ENCODE results near the gene INO80. TPM values are rescaled to one million over a fixed set of nuclear protein-coding genes. Genes with fewer than 3 reads are reported as not detected.

The INO80 gene
- total and polyA plus RNA-seq, 7 donors = 7.2 to 36.6 (median 17.1) TPM

- Histone ChIP-seq H3K9me3 (no peaks in the 10 kb centered on the region), H3K4me1 (peaks cover 0 to 24% (median 16%) of the 10 kb centered on the region in 4 donors), H3K4me3 (no peak overlapping the region), H3K27ac (peak overlapping the region in 1 of 4 donors; percentile 85), H3K36me3 (no peaks in the 10 kb centered on the region), H3K27me3 (no peaks in the 10 kb centered on the region)
- WGBS, 2 donors = 66 to 80% methylated on average over 12 of the region's 12 CpGs
- DNase-seq = no peak
- intact Hi-C loops (cut with DNase I) = loop anchor here (5.0 to 10.0 kb wide), 2 partner anchors 36 to 172 kb away; partner anchors contain the start of gene INO80
- no peak for TF ChIP-seq EP300 (IDR thresholded peaks at IDR 0.05)
- TF ChIP-seq POLR2A (IDR thresholded peaks at IDR 0.05) = no peak
- no peak for TF ChIP-seq CTCF (IDR thresholded peaks at IDR 0.05)
- no peak for TF ChIP-seq POLR2AphosphoS5 (IDR thresholded peaks at IDR 0.05)
Observed at GRCh38 chr15:40942878-40943277, 173.2 kb downstream of the INO80 start.

GRCh38 chr15:40942337-40942854, 173.7 kb downstream of the INO80 start:
- WGBS, 2 donors = 31 to 33% methylated on average over 15 of the region's 15 CpGs
- H3K27me3 ChIP-seq = no peaks in the 10 kb centered on the region
- peaks cover 0 to 24% (median 16%) of the 10 kb centered on the region in 4 donors for H3K4me1 ChIP-seq
- DNase-seq = no peak
- peak overlapping the region; percentile 74 to 87 (median 86) for H3K27ac ChIP-seq
- no peaks in the 10 kb centered on the region for H3K9me3 ChIP-seq
- H3K36me3 ChIP-seq = no peaks in the 10 kb centered on the region
- intact Hi-C loops (cut with DNase I) = loop anchor here (5.0 to 10.0 kb wide), 2 partner anchors 35 to 172 kb away; partner anchors contain the start of gene INO80
- H3K4me3 ChIP-seq = peak overlapping the region; percentile 40 to 65 (median 60)
- TF ChIP-seq EP300 (IDR thresholded peaks at IDR 0.05) (no peak), POLR2A (IDR thresholded peaks at IDR 0.05) (no peak), CTCF (IDR thresholded peaks at IDR 0.05) (no peak), POLR2AphosphoS5 (IDR thresholded peaks at IDR 0.05) (no peak)

- intact Hi-C loops (cut with DNase I) = loop anchor here (2.0 to 10.0 kb wide), 3 partner anchors 34 to 173 kb away; partner anchors contain the start of gene INO80
- DNase-seq = peak; percentile 86
- WGBS, 2 donors = 0 to 1% methylated on average over 92 of the region's 92 CpGs
Observed at GRCh38 chr15:40941528-40942336, 174.3 kb downstream of the INO80 start.

GRCh38 chr15:40941068-40941527, 175.0 kb downstream of the INO80 start:
- TF ChIP-seq CTCF (IDR thresholded peaks at IDR 0.05) (no peak), POLR2AphosphoS5 (IDR thresholded peaks at IDR 0.05) (no peak), EP300 (IDR thresholded peaks at IDR 0.05) (no peak), POLR2A (IDR thresholded peaks at IDR 0.05) (no peak)
- H3K4me3 ChIP-seq = peak overlapping the region; percentile 40 to 65 (median 60)
- H3K4me1 ChIP-seq = peaks cover 0 to 24% (median 16%) of the 10 kb centered on the region in 4 donors
- WGBS, 2 donors = 6 to 35% methylated on average over 7 of the region's 7 CpGs
- no peaks in the 10 kb centered on the region for H3K27me3 ChIP-seq
- DNase-seq = no peak
- no peaks in the 10 kb centered on the region for H3K36me3 ChIP-seq
- H3K9me3 ChIP-seq = no peaks in the 10 kb centered on the region
- intact Hi-C loops (cut with DNase I) = loop anchor here (2.0 to 10.0 kb wide), 3 partner anchors 34 to 174 kb away; partner anchors contain the start of gene INO80
- peak overlapping the region; percentile 74 to 87 (median 86) for H3K27ac ChIP-seq

More at GRCh38 chr15:40941528-40942336, 174.3 kb downstream of the INO80 start:
- TF ChIP-seq POLR2AphosphoS5 (IDR thresholded peaks at IDR 0.05) = peak in 3 of 4 donors; percentile 38 to 45 (median 42)
- TF ChIP-seq POLR2A (IDR thresholded peaks at IDR 0.05) = no peak
- TF ChIP-seq EP300 (IDR thresholded peaks at IDR 0.05) = no peak
- TF ChIP-seq CTCF (IDR thresholded peaks at IDR 0.05) = peak in 2 of 4 experiments; percentile 35 to 52
- H3K9me3 ChIP-seq = no peaks in the 10 kb centered on the region
- peak overlapping the region; percentile 40 to 65 (median 60) for H3K4me3 ChIP-seq
- H3K4me1 ChIP-seq = peaks cover 0 to 24% (median 16%) of the 10 kb centered on the region in 4 donors
- H3K27ac ChIP-seq = peak overlapping the region; percentile 74 to 87 (median 86)
- no peaks in the 10 kb centered on the region for H3K36me3 ChIP-seq
- H3K27me3 ChIP-seq = no peaks in the 10 kb centered on the region

All from sigmoid colon (tissue), 7 donors.